HG02885 (cell line): Measurements from ENCODE around the gene MINDY4B.
"Not testable (repeated sequence)": the region's sequence is repeated elsewhere in the genome, so short reads cannot be mapped to it uniquely, and the experiment has no call there.

Experiments
- ATAC-seq: cut with Tn5 transposase; IDR thresholded peaks from one replicate; pipeline ENCODE4 v1.9.1; 2021; ENCODE audit warnings: mild to moderate bottlenecking; ENCODE audit not compliant: unreplicated experiment, poor library complexity

Gene MINDY4B

GRCh38 chr3:150901793-150902192 lies 3.4 kb downstream of the MINDY4B start:
- ATAC-seq: no peak

GRCh38 chr3:150899141-150899540 lies 6.1 kb downstream of the MINDY4B start:
- ATAC-seq: no peak

- ATAC-seq: no peak
These were observed 7.0 kb downstream of the MINDY4B start for GRCh38 chr3:150898046-150898754.

GRCh38 chr3:150897592-150897991 lies 7.6 kb downstream of the MINDY4B start:
- ATAC-seq: no peak

- no peak for ATAC-seq
These were observed 14.4 kb downstream of the MINDY4B start for GRCh38 chr3:150890831-150891230.

GRCh38 chr3:150890295-150890694 lies 14.9 kb downstream of the MINDY4B start:
- no peak for ATAC-seq

GRCh38 chr3:150889106-150889505 lies 16.1 kb downstream of the MINDY4B start:
- no peak for ATAC-seq

- no peak for ATAC-seq
These were observed 18.2 kb downstream of the MINDY4B start for GRCh38 chr3:150887031-150887430.

GRCh38 chr3:150885535-150885934 lies 19.7 kb downstream of the MINDY4B start:
- ATAC-seq: no peak

- ATAC-seq: no peak
These were observed 26.2 kb downstream of the MINDY4B start for GRCh38 chr3:150878996-150879575.

GRCh38 chr3:150878290-150878689 lies 26.9 kb downstream of the MINDY4B start:
- no peak for ATAC-seq

- ATAC-seq: no peak
These were observed 27.9 kb downstream of the MINDY4B start for GRCh38 chr3:150877303-150877702.

GRCh38 chr3:150876611-150877265 lies 28.5 kb downstream of the MINDY4B start:
- no peak for ATAC-seq

GRCh38 chr3:150875548-150875947 lies 29.7 kb downstream of the MINDY4B start:
- peak; percentile 95 for ATAC-seq

GRCh38 chr3:150874666-150875219 lies 30.5 kb downstream of the MINDY4B start:
- no peak for ATAC-seq

- ATAC-seq: no peak
These were observed 34.0 kb downstream of the MINDY4B start for GRCh38 chr3:150871192-150871591.

- no peak for ATAC-seq
These were observed 34.8 kb downstream of the MINDY4B start for GRCh38 chr3:150870406-150870805.

- ATAC-seq: no peak
These were observed 37.0 kb downstream of the MINDY4B start for GRCh38 chr3:150868282-150868681.

GRCh38 chr3:150867434-150867833 lies 37.8 kb downstream of the MINDY4B start:
- no peak for ATAC-seq

- not testable (repeated sequence) for ATAC-seq
These were observed 41.3 kb downstream of the MINDY4B start for GRCh38 chr3:150863921-150864320.

- no peak for ATAC-seq
These were observed 43.4 kb downstream of the MINDY4B start for GRCh38 chr3:150861851-150862250.
